HepG2 (cell line): Measurements from ENCODE around the gene UNC13D. TPM values are rescaled to one million over a fixed set of nuclear protein-coding genes. Genes with fewer than 3 reads are reported as not detected.

ENCODE experiments used
- CBX5 ChIP-seq: sonication (generic); formaldehyde crosslinking; IDR thresholded peaks from 2 replicates; pipeline ENCODE4 v1.4.0; 2020; ENCODE audit warnings: missing genetic modification reagents, borderline replicate concordance
- DMTF1 ChIP-seq: sonication (generic); formaldehyde crosslinking; IDR thresholded peaks from 2 replicates; pipeline ENCODE4 v1.4.0; 2020; ENCODE audit warnings: mild to moderate bottlenecking, missing genetic modification reagents
- FUBP1 ChIP-seq: sonication (generic); formaldehyde crosslinking; IDR thresholded peaks from 2 replicates; pipeline ENCODE4 v1.5.1; 2020; ENCODE audit warnings: missing genetic modification reagents, mild to moderate bottlenecking, borderline replicate concordance
- HMGXB3 ChIP-seq: sonication (generic); formaldehyde crosslinking; IDR thresholded peaks from 2 replicates; pipeline ENCODE4 v1.4.0; 2020; ENCODE audit warnings: missing genetic modification reagents, borderline replicate concordance
- HNRNPH1 ChIP-seq: fragments of 200-400 bp; formaldehyde crosslinking; optimal IDR thresholded peaks from 2 replicates; pipeline ENCODE3; 2017; ENCODE audit warnings: mild to moderate bottlenecking, low read depth, low read length
- KDM5B ChIP-seq: sonication (generic); formaldehyde crosslinking; IDR thresholded peaks from 2 replicates; pipeline ENCODE4 v1.4.0; 2020; ENCODE audit warnings: missing genetic modification reagents, mild to moderate bottlenecking, borderline replicate concordance
- LBX2 ChIP-seq: sonication (generic); formaldehyde crosslinking; IDR thresholded peaks from 2 replicates; pipeline ENCODE4 v1.5.0; 2020; ENCODE audit warnings: missing genetic modification reagents, mild to moderate bottlenecking, borderline replicate concordance
- LCORL ChIP-seq, 2 experiments: fragments of 450-650 bp in 1 of 2; sonication (generic) in 1 of 2; formaldehyde crosslinking in 1 of 2; IDR thresholded peaks; 2 replicates each; pipeline versions ENCODE4 v1.5.0 to v1.6.1; 2017 to 2020; ENCODE audit warnings: antibody characterized with exemption in 1 of 2, missing genetic modification reagents in 1 of 2
- MAFF ChIP-seq: IDR thresholded peaks from 2 replicates; pipeline ENCODE4 v1.6.1; 2011; ENCODE audit warnings: low read depth, low read length, improper control_type of control experiment
- NFYB ChIP-seq: sonication (generic); formaldehyde crosslinking; IDR thresholded peaks from 2 replicates; pipeline ENCODE4 v1.4.0; 2020; ENCODE audit warnings: missing genetic modification reagents
- ZGPAT ChIP-seq: IDR thresholded peaks from 2 replicates; pipeline ENCODE4 v1.6.1; 2016; ENCODE audit warnings: mild to moderate bottlenecking
- ZNF232 ChIP-seq: sonication (generic); formaldehyde crosslinking; IDR thresholded peaks from 2 replicates; pipeline ENCODE4 v1.4.0; 2020; ENCODE audit warnings: missing genetic modification reagents, borderline replicate concordance
- ZNF354B ChIP-seq: sonication (generic); formaldehyde crosslinking; IDR thresholded peaks from 2 replicates; pipeline ENCODE4 v1.8.0; 2022; ENCODE audit warnings: mild to moderate bottlenecking, missing genetic modification reagents
- ZNF670 ChIP-seq: sonication (generic); formaldehyde crosslinking; IDR thresholded peaks from 2 replicates; pipeline ENCODE4 v1.8.0; 2022; ENCODE audit warnings: mild to moderate bottlenecking, missing genetic modification reagents, borderline replicate concordance
- ZNF737 ChIP-seq: sonication (generic); formaldehyde crosslinking; IDR thresholded peaks from 2 replicates; pipeline ENCODE4 v1.5.0; 2020; ENCODE audit warnings: missing genetic modification reagents, mild to moderate bottlenecking, borderline replicate concordance
- ZNF780A ChIP-seq: sonication (generic); formaldehyde crosslinking; IDR thresholded peaks from 2 replicates; pipeline ENCODE4 v1.8.0; 2022; ENCODE audit warnings: mild to moderate bottlenecking, missing genetic modification reagents, moderate library complexity
- polyA plus RNA-seq, 8 experiments: library from polyadenylated mRNA; depleted of rRNA in 3 of 8; stranded (reverse) in 7 of 8; unstranded in 1 of 8; fragments of >200 nt; fragmentation: Illumina TruSeq in 4 of 8; extraction: Trizol in 4 of 8; gene quantifications; 2 replicates each; pipeline versions ENCODE4 v1.2.1 to v1.2.3, GENCODE V29; 2011 to 2016; ENCODE audit warnings: low read depth in 4 of 8, missing spikeins in 1 of 8, mixed read lengths in 1 of 8; ENCODE audit not compliant: insufficient read depth in 1 of 8
- total RNA-seq, 5 experiments: library from RNA; depleted of rRNA; stranded (reverse); fragments of >200 nt; fragmentation: Illumina TruSeq; extraction: Trizol; gene quantifications; 2 replicates each; pipeline ENCODE4 v1.2.3, GENCODE V29; 2016; ENCODE audit warnings: low read depth in 1 of 5

The UNC13D gene
- total and polyA plus RNA-seq, 2 of the 13 experiments (the other 11 are each of a cell fraction or from before 2014, with no cell fraction given): 29.7 to 42.7 TPM

- TF ChIP-seq ZGPAT (CRISPR knock-in tag) (peak; percentile 96), HNRNPH1 (no peak), ZNF780A (CRISPR knock-in tag) (peak; percentile 86; the same call in 1 of the 2 replicates), ZNF670 (peak; percentile 85; the same call in 1 of the 2 replicates), ZNF354B (CRISPR knock-in tag) (no peak), FUBP1 (CRISPR knock-in tag) (no peak), MAFF (peak; percentile 26; the same call in 1 of the 2 replicates), CBX5 (CRISPR knock-in tag) (0 out of 2 replicates have a peak, but pooled peaks have one; percentile 50), NFYB (CRISPR knock-in tag) (peak; percentile 98), ZNF737 (no peak), DMTF1 (CRISPR knock-in tag) (peak; percentile 66; the same call in 1 of the 2 replicates), LBX2 (0 out of 2 replicates have a peak, but pooled peaks have one; percentile 79), HMGXB3 (CRISPR knock-in tag) (peak; percentile 99), KDM5B (peak; percentile 83; the same call in 1 of the 2 replicates), LCORL (IDR thresholded peaks at IDR 0.05) (no peak), LCORL (CRISPR knock-in tag; IDR thresholded peaks at IDR 0.05) (no peak), ZNF232 (CRISPR knock-in tag) (no peak; the same call in 1 of the 2 replicates)
Observed at GRCh38 chr17:75779250-75779986, 64.8 kb downstream of the UNC13D start (continued).
